ENCODE results near the gene ING1.

The ING1 gene

GRCh38 chr13:110684388-110685056 lies 29.0 kb upstream of the ING1 start:
- no peak overlapping the region for H3K27ac ChIP-seq (replicated peaks)
- no peak overlapping the region for H3K4me3 ChIP-seq (replicated peaks; ENCODE audit: insufficient read depth, low read length)
- H3K27me3 ChIP-seq (ENCODE audit: insufficient read depth, poor library complexity, severe bottlenecking) = no peaks in the 10 kb centered on the region
- TF ChIP-seq GABPA (IDR thresholded peaks at IDR 0.05; ENCODE audit: low read depth) = no peak
- no peak for TF ChIP-seq POLR2AphosphoS5 (IDR thresholded peaks at IDR 0.05; ENCODE audit: low read depth)
- TF ChIP-seq CTCF (IDR thresholded peaks at IDR 0.05; ENCODE audit: insufficient read depth, low read length) = no peak
- no peak for DNase-seq (ENCODE audit: low read depth in 1 of 2, low spot score in 1 of 2)

DNA sequence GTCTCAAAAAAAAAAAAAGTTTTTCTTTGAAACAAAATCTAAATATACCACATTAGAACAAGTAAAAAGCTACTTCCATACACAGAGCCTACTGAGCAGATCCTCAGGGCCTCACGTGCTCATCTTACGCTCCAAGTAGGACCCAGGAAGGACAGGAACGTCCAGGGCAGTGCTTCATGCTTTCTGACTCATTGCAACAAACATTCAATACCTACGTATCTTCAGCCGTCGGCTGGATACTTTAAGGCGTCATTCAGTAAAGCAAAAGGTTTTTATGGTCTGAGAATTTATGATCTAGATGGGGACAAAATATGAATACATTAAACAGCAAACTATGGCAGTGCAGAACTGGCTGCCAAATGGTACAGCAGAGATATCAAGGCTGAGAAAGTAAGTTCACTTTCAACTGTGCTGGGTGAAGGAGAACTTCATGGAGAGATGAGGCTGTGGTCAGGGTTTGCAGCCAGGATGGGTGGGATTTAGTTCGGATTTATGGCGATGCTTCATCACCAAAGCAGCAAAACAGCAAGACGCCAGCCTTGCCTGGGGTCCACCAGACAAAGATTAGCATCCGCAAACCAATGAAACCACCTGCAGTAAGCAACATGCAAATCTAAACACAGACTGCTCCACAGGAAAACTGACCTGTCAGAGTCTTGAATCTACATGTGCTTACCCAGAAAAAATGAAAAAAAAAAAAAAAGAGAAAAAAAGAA lies 28.0 kb upstream of the ING1 start:
- H3K27ac ChIP-seq (replicated peaks) = no peak overlapping the region
- no peak overlapping the region for H3K4me3 ChIP-seq (replicated peaks; ENCODE audit: insufficient read depth, low read length)
- DNase-seq (ENCODE audit: low read depth in 1 of 2, low spot score in 1 of 2) = no peak
- H3K27me3 ChIP-seq (ENCODE audit: insufficient read depth, poor library complexity, severe bottlenecking) = no peaks in the 10 kb centered on the region
- TF ChIP-seq SPI1 (IDR thresholded peaks at IDR 0.05; ENCODE audit: borderline replicate concordance, low read depth) (no peak), CTCF (IDR thresholded peaks at IDR 0.05; ENCODE audit: insufficient read depth, low read length) (no peak), POLR2AphosphoS5 (IDR thresholded peaks at IDR 0.05; ENCODE audit: low read depth) (no peak), GABPA (IDR thresholded peaks at IDR 0.05; ENCODE audit: low read depth) (no peak)
- TF ChIP-seq, protein P1, sequence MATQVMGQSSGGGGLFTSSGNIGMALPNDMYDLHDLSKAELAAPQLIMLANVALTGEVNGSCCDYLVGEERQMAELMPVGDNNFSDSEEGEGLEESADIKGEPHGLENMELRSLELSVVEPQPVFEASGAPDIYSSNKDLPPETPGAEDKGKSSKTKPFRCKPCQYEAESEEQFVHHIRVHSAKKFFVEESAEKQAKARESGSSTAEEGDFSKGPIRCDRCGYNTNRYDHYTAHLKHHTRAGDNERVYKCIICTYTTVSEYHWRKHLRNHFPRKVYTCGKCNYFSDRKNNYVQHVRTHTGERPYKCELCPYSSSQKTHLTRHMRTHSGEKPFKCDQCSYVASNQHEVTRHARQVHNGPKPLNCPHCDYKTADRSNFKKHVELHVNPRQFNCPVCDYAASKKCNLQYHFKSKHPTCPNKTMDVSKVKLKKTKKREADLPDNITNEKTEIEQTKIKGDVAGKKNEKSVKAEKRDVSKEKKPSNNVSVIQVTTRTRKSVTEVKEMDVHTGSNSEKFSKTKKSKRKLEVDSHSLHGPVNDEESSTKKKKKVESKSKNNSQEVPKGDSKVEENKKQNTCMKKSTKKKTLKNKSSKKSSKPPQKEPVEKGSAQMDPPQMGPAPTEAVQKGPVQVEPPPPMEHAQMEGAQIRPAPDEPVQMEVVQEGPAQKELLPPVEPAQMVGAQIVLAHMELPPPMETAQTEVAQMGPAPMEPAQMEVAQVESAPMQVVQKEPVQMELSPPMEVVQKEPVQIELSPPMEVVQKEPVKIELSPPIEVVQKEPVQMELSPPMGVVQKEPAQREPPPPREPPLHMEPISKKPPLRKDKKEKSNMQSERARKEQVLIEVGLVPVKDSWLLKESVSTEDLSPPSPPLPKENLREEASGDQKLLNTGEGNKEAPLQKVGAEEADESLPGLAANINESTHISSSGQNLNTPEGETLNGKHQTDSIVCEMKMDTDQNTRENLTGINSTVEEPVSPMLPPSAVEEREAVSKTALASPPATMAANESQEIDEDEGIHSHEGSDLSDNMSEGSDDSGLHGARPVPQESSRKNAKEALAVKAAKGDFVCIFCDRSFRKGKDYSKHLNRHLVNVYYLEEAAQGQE (IDR thresholded peaks at IDR 0.05; ENCODE audit: insufficient replicate concordance, low read depth) = no peak

DNA sequence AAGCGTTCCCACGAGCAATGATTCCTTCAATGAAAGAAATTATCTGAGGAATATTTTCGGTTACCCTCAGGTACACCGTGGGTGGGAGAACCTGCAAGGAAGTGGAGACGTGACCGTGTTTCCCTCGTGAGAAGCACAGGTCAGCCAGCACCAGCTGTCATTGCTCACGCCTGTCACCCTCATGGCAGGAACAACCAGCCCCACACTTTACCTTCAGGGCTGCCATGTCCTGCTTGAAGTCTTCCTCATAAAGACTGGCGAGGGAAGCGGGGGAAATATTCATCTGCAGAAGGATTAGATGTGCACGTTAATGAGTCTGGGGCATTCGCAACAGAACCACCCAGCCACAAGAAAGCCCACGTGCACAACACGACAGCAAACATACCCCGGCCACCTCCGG lies 25.8 kb upstream of the ING1 start:
- DNase-seq (ENCODE audit: low read depth in 1 of 2, low spot score in 1 of 2) = no peak
- TF ChIP-seq GABPA (IDR thresholded peaks at IDR 0.05; ENCODE audit: low read depth) = no peak
- TF ChIP-seq SPI1 (IDR thresholded peaks at IDR 0.05; ENCODE audit: borderline replicate concordance, low read depth) = no peak
- TF ChIP-seq, protein P1 (IDR thresholded peaks at IDR 0.05; ENCODE audit: insufficient replicate concordance, low read depth) = no peak
- no peak for TF ChIP-seq CTCF (IDR thresholded peaks at IDR 0.05; ENCODE audit: insufficient read depth, low read length)
- no peak for TF ChIP-seq POLR2AphosphoS5 (IDR thresholded peaks at IDR 0.05; ENCODE audit: low read depth)
- no peaks in the 10 kb centered on the region for H3K27me3 ChIP-seq (ENCODE audit: insufficient read depth, poor library complexity, severe bottlenecking)
- H3K27ac ChIP-seq (replicated peaks) = no peak overlapping the region
- H3K4me3 ChIP-seq (replicated peaks; ENCODE audit: insufficient read depth, low read length) = no peak overlapping the region
